GM12878 (cell line): Measurements from ENCODE around the gene ADA. TPM values are rescaled to one million over a fixed set of nuclear protein-coding genes. Genes with fewer than 3 reads are reported as not detected.
A peak's percentile ranks its signal among the peaks of the same experiment; 100 is the strongest.

ENCODE experiments used
- HDAC2 ChIP-seq: fragments of 200-600 bp; sonication (generic); IDR thresholded peaks from 2 replicates; pipeline ENCODE4 v1.6.1; 2017
- HDAC6 ChIP-seq: fragments of 200-600 bp; sonication (generic); IDR thresholded peaks from one replicate; pipeline ENCODE4 v1.8.0; 2017; ENCODE audit warnings: antibody characterized with exemption; ENCODE audit not compliant: unreplicated experiment
- IKZF2 ChIP-seq, 2 experiments: fragments of 450-650 bp; IDR thresholded peaks; 2 replicates each; pipeline ENCODE4 v1.6.1; 2017; ENCODE audit warnings: mild to moderate bottlenecking in 2 of 2, moderate library complexity in 2 of 2
- KLF5 ChIP-seq: fragments of 450-650 bp; IDR thresholded peaks from 2 replicates; pipeline ENCODE4 v1.6.1; 2014; ENCODE audit warnings: mild to moderate bottlenecking; ENCODE audit not compliant: partially characterized antibody
- MYB ChIP-seq: fragments of 150-350 bp; IDR thresholded peaks from 2 replicates; pipeline ENCODE4 v1.6.1; 2014; ENCODE audit warnings: mild to moderate bottlenecking, low read depth, low read length, borderline replicate concordance
- NBN ChIP-seq: fragments of 450-650 bp; IDR thresholded peaks from 2 replicates; pipeline ENCODE4 v1.6.1; 2016
- NRF1 ChIP-seq: conservative IDR thresholded peaks from 2 replicates; pipeline ENCODE4 v1.6.1; 2011; ENCODE audit warnings: mild to moderate bottlenecking, low read depth, low read length, improper control_type of control experiment
- SIN3A ChIP-seq: IDR thresholded peaks from 2 replicates; pipeline ENCODE4 v1.6.1; 2012; ENCODE audit warnings: low read depth, low read length, improper control_type of control experiment
- SP1 ChIP-seq: IDR thresholded peaks from one replicate; pipeline ENCODE4 v1.6.1; 2011; ENCODE audit warnings: low read depth, low read length
- SREBF2 ChIP-seq: IDR thresholded peaks from 2 replicates; pipeline ENCODE4 v1.6.1; 2012; ENCODE audit warnings: mild to moderate bottlenecking, low read length
- ZNF217 ChIP-seq: fragments of 450-650 bp; IDR thresholded peaks from 2 replicates; pipeline ENCODE4 v1.6.1; 2017; ENCODE audit warnings: antibody characterized with exemption, mild to moderate bottlenecking
- polyA plus RNA-seq, 11 experiments: library from polyadenylated mRNA; depleted of rRNA in 4 of 11; unstranded in 6 of 11; stranded (reverse) in 5 of 11; fragments of >200 nt; fragmentation: Nextera tagmentation in 4 of 11; fragmentation: Illumina TruSeq in 1 of 11; extraction: Ambion mirVana in 4 of 11; extraction: Trizol in 1 of 11; gene quantifications; 1 replicate in 1 of 11; 2 replicates in 10 of 11; pipeline versions ENCODE4 v1.2.1 to v1.2.3, GENCODE V29; 2011 to 2016; ENCODE audit warnings: inconsistent platforms in 2 of 11, missing spikeins in 2 of 11, low read depth in 1 of 11
- total RNA-seq, 4 experiments: library from RNA; depleted of rRNA in 3 of 4; stranded (reverse); fragments of >200 nt in 3 of 4; fragmentation: Illumina TruSeq in 1 of 4; extraction: Trizol in 1 of 4; gene quantifications; 2 replicates each; pipeline versions ENCODE4 v1.2.1 to v1.2.3, GENCODE V29; 2013 to 2021
- TF ChIP-seq, protein P1 (sequence below): fragments of 450-650 bp; IDR thresholded peaks from 2 replicates; pipeline ENCODE4 v1.6.1; 2018; ENCODE audit warnings: borderline replicate concordance, mild to moderate bottlenecking; ENCODE audit not compliant: partially characterized antibody
- TF ChIP-seq, protein P2 (sequence below): IDR thresholded peaks from 2 replicates; pipeline ENCODE4 v1.6.1; 2011; ENCODE audit warnings: low read depth, mild to moderate bottlenecking, low read length, moderate library complexity, borderline replicate concordance; ENCODE audit errors: extremely low read depth
- TF ChIP-seq, protein P3 (sequence below): fragments of 450-650 bp; IDR thresholded peaks from 2 replicates; pipeline ENCODE4 v1.6.1; 2017; ENCODE audit warnings: borderline replicate concordance
- TF ChIP-seq, protein P4 (sequence below): fragments of 450-650 bp; IDR thresholded peaks from 2 replicates; pipeline ENCODE4 v1.6.1; 2017; ENCODE audit warnings: mild to moderate bottlenecking, moderate library complexity
- TF ChIP-seq, protein P5 (sequence below): fragments of 450-650 bp; IDR thresholded peaks from 2 replicates; pipeline ENCODE4 v1.6.1; 2016; ENCODE audit warnings: mild to moderate bottlenecking, moderate library complexity, borderline replicate concordance

ADA gene
- total and polyA plus RNA-seq, 10 of the 15 experiments (the other 5 are each of a cell fraction or from before 2014, with no cell fraction given), result 40.9 to 217 (median 90.8) TPM

DNA sequence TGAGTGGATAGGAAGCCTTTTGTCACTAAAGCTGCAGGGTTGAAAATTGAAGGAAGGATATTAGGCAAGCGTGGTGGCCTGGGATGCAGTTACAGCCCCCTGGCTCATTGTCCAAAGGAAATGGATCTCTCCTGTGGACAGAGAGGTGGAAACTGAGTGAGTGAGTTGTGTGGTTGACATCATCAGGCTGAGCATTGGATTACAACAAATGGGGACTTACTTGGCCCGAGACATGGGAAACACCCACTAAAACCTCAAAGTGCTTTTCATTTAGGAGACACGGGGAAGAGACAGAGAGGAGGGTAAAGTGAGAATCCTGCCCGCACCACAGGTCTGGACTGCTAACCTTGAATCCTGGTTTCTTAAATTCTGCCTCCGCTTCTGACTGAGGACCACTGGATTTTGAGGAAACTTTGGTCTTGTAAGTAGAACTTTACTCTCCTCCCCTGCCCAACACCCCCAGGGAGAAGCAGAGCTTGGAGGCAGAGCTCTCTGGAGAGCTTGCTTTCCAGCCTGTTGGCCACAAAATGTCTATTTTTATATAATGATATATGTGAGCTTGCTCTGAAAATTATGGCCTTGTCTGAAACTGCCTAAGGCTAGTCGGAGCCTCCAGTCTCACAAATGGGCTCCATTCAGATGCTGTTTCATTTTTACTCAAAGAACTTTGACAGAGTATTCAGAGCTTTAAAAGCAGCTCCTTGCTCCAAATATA, 69.0 kb downstream of the ADA start, which contains the start of gene PKIG (continued):
- no peak for TF ChIP-seq HDAC6
- no peak for TF ChIP-seq MYB
- TF ChIP-seq NBN, result 0 out of 2 replicates have a peak, but pooled peaks have one; percentile 27
- TF ChIP-seq SP1, result no peak
- TF ChIP-seq HDAC2, result no peak
- TF ChIP-seq SREBF2, result no peak
- TF ChIP-seq, protein P1, sequence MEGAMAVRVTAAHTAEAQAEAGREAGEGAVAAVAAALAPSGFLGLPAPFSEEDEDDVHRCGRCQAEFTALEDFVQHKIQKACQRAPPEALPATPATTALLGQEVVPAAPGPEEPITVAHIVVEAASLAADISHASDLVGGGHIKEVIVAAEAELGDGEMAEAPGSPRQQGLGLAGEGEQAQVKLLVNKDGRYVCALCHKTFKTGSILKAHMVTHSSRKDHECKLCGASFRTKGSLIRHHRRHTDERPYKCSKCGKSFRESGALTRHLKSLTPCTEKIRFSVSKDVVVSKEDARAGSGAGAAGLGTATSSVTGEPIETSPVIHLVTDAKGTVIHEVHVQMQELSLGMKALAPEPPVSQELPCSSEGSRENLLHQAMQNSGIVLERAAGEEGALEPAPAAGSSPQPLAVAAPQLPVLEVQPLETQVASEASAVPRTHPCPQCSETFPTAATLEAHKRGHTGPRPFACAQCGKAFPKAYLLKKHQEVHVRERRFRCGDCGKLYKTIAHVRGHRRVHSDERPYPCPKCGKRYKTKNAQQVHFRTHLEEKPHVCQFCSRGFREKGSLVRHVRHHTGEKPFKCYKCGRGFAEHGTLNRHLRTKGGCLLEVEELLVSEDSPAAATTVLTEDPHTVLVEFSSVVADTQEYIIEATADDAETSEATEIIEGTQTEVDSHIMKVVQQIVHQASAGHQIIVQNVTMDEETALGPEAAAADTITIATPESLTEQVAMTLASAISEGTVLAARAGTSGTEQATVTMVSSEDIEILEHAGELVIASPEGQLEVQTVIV, result no peak
- TF ChIP-seq IKZF2 (IDR thresholded peaks at IDR 0.05), result peak; percentile 81 to 86
- no peak for TF ChIP-seq SIN3A
- TF ChIP-seq NRF1, result no peak
- TF ChIP-seq, protein P2, sequence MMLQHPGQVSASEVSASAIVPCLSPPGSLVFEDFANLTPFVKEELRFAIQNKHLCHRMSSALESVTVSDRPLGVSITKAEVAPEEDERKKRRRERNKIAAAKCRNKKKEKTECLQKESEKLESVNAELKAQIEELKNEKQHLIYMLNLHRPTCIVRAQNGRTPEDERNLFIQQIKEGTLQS, result no peak
- TF ChIP-seq, protein P3, sequence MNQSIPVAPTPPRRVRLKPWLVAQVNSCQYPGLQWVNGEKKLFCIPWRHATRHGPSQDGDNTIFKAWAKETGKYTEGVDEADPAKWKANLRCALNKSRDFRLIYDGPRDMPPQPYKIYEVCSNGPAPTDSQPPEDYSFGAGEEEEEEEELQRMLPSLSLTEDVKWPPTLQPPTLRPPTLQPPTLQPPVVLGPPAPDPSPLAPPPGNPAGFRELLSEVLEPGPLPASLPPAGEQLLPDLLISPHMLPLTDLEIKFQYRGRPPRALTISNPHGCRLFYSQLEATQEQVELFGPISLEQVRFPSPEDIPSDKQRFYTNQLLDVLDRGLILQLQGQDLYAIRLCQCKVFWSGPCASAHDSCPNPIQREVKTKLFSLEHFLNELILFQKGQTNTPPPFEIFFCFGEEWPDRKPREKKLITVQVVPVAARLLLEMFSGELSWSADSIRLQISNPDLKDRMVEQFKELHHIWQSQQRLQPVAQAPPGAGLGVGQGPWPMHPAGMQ, result no peak
- TF ChIP-seq ZNF217, result no peak
- TF ChIP-seq, protein P4, sequence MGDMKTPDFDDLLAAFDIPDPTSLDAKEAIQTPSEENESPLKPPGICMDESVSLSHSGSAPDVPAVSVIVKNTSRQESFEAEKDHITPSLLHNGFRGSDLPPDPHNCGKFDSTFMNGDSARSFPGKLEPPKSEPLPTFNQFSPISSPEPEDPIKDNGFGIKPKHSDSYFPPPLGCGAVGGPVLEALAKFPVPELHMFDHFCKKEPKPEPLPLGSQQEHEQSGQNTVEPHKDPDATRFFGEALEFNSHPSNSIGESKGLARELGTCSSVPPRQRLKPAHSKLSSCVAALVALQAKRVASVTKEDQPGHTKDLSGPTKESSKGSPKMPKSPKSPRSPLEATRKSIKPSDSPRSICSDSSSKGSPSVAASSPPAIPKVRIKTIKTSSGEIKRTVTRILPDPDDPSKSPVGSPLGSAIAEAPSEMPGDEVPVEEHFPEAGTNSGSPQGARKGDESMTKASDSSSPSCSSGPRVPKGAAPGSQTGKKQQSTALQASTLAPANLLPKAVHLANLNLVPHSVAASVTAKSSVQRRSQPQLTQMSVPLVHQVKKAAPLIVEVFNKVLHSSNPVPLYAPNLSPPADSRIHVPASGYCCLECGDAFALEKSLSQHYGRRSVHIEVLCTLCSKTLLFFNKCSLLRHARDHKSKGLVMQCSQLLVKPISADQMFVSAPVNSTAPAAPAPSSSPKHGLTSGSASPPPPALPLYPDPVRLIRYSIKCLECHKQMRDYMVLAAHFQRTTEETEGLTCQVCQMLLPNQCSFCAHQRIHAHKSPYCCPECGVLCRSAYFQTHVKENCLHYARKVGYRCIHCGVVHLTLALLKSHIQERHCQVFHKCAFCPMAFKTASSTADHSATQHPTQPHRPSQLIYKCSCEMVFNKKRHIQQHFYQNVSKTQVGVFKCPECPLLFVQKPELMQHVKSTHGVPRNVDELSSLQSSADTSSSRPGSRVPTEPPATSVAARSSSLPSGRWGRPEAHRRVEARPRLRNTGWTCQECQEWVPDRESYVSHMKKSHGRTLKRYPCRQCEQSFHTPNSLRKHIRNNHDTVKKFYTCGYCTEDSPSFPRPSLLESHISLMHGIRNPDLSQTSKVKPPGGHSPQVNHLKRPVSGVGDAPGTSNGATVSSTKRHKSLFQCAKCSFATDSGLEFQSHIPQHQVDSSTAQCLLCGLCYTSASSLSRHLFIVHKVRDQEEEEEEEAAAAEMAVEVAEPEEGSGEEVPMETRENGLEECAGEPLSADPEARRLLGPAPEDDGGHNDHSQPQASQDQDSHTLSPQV, result no peak
- TF ChIP-seq KLF5, result no peak
- TF ChIP-seq, protein P5, sequence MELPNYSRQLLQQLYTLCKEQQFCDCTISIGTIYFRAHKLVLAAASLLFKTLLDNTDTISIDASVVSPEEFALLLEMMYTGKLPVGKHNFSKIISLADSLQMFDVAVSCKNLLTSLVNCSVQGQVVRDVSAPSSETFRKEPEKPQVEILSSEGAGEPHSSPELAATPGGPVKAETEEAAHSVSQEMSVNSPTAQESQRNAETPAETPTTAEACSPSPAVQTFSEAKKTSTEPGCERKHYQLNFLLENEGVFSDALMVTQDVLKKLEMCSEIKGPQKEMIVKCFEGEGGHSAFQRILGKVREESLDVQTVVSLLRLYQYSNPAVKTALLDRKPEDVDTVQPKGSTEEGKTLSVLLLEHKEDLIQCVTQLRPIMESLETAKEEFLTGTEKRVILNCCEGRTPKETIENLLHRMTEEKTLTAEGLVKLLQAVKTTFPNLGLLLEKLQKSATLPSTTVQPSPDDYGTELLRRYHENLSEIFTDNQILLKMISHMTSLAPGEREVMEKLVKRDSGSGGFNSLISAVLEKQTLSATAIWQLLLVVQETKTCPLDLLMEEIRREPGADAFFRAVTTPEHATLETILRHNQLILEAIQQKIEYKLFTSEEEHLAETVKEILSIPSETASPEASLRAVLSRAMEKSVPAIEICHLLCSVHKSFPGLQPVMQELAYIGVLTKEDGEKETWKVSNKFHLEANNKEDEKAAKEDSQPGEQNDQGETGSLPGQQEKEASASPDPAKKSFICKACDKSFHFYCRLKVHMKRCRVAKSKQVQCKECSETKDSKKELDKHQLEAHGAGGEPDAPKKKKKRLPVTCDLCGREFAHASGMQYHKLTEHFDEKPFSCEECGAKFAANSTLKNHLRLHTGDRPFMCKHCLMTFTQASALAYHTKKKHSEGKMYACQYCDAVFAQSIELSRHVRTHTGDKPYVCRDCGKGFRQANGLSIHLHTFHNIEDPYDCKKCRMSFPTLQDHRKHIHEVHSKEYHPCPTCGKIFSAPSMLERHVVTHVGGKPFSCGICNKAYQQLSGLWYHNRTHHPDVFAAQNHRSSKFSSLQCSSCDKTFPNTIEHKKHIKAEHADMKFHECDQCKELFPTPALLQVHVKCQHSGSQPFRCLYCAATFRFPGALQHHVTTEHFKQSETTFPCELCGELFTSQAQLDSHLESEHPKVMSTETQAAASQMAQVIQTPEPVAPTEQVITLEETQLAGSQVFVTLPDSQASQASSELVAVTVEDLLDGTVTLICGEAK, result no peak
